Lower leg skin (tissue), 3 donors: ENCODE data around the gene FAM107B.

Experiments used
- CTCF ChIP-seq, 3 donors: fragments of 450-650 bp; IDR thresholded peaks; one replicate each; pipeline ENCODE4 v1.5.1; 2016; ENCODE audit warnings: antibody characterized with exemption in 3 of 3, mild to moderate bottlenecking in 3 of 3, moderate library complexity in 2 of 3
- POLR2A ChIP-seq, 2 donors: fragments of 450-650 bp; IDR thresholded peaks; one replicate each; pipeline ENCODE4 v1.6.1; 2016 to 2017; ENCODE audit warnings: antibody characterized with exemption in 2 of 2, mild to moderate bottlenecking in 1 of 2, moderate library complexity in 1 of 2

- TF ChIP-seq CTCF (IDR thresholded peaks at IDR 0.05) (no peak), POLR2A (IDR thresholded peaks at IDR 0.05) (no peak)
Measured at GRCh38 chr10:14691359-14691758, 83.3 kb downstream of the FAM107B start.
